Tibial artery (tissue), 4 donors: Measurements from ENCODE around the gene NETO2.
"Not testable (repeated sequence)": the region's sequence is repeated elsewhere in the genome, so short reads cannot be mapped to it uniquely, and the experiment has no call there.

ENCODE experiments used
- DNase-seq, 2 donors: peaks; one replicate each; pipeline ENCODE4 v3.0.0-alpha.2; 2019
- H3K27ac ChIP-seq, 2 donors: fragments of 200-600 bp; sonication (generic) in 1 of 2; 1 replicate in 1 of 2; 2 replicates in 1 of 2; pipeline ENCODE4 v1.5.1; 2018 to 2019; ENCODE audit warnings: mild to moderate bottlenecking in 1 of 2
- H3K27me3 ChIP-seq, 2 donors: fragments of 200-600 bp; sonication (generic) in 1 of 2; one replicate each; pipeline versions ENCODE4 v1.5.1 to v1.6.0; 2016 to 2019
- H3K36me3 ChIP-seq, 3 donors: fragments of 200-600 bp; sonication (generic) in 2 of 3; one replicate each; pipeline ENCODE4 v1.5.1; 2016 to 2019; ENCODE audit warnings: mild to moderate bottlenecking in 2 of 3
- H3K4me1 ChIP-seq, 4 donors: fragments of 200-600 bp; sonication (generic) in 2 of 4; 1 replicate in 3 of 4; 2 replicates in 1 of 4; pipeline ENCODE4 v1.5.1; 2016 to 2019
- H3K4me3 ChIP-seq, 2 donors: fragments of 200-600 bp; sonication (generic) in 1 of 2; 1 replicate in 1 of 2; 2 replicates in 1 of 2; pipeline ENCODE4 v1.5.1; 2018 to 2019; ENCODE audit warnings: mild to moderate bottlenecking in 2 of 2
- H3K9me3 ChIP-seq, 3 donors: fragments of 200-600 bp; sonication (generic) in 1 of 3; one replicate each; pipeline ENCODE4 v1.5.1; 2016 to 2019
- CTCF ChIP-seq, 2 experiments: fragments of 200-600 bp in 1 of 2; fragments of 450-650 bp in 1 of 2; IDR thresholded peaks; one replicate each; pipeline ENCODE4 v1.5.1; 2017 to 2019; ENCODE audit warnings: antibody characterized with exemption in 2 of 2, mild to moderate bottlenecking in 1 of 2, moderate library complexity in 1 of 2
- intact Hi-C: fragments of 100-400 bp; cut with DNase I; formaldehyde crosslinking; loops from one replicate; pipeline ENCODE4 v1.15.0; 2023; ENCODE audit warnings: low total_unique reads

The NETO2 gene

GRCh38 chr16:47059991-47060390, 83.8 kb downstream of the NETO2 start:
- TF ChIP-seq CTCF (IDR thresholded peaks at IDR 0.05) = no peak
- Histone ChIP-seq H3K4me1 (no peaks in the 10 kb centered on the region), H3K36me3 (no peaks in the 10 kb centered on the region), H3K9me3 (no peaks in the 10 kb centered on the region), H3K27me3 (peaks cover 0 to 10% of the 10 kb centered on the region in 2 donors), H3K4me3 (no peak overlapping the region), H3K27ac (no peak overlapping the region)
- peak in 1 of 2 donors; percentile 16 for DNase-seq
- intact Hi-C loops = no loop called here

GRCh38 chr16:47059130-47059529, 84.6 kb downstream of the NETO2 start:
- DNase-seq = peak in 1 of 2 donors; percentile 27
- H3K4me3 ChIP-seq, intact Hi-C loops, H3K36me3 ChIP-seq, H3K4me1 ChIP-seq, H3K9me3 ChIP-seq, H3K27ac ChIP-seq: not testable (repeated sequence)
- peaks cover 0 to 10% of the 10 kb centered on the region in 2 donors for H3K27me3 ChIP-seq

GRCh38 chr16:47058295-47059086, 85.3 kb downstream of the NETO2 start:
- Histone ChIP-seq H3K27me3 (peaks cover 0 to 10% of the 10 kb centered on the region in 2 donors), H3K36me3 (no peaks in the 10 kb centered on the region), H3K27ac (no peak overlapping the region), H3K4me3 (no peak overlapping the region), H3K4me1 (no peaks in the 10 kb centered on the region), H3K9me3 (no peaks in the 10 kb centered on the region)
- no peak for TF ChIP-seq CTCF (IDR thresholded peaks at IDR 0.05)
- DNase-seq = peak in 1 of 2 donors; percentile 28
- intact Hi-C loops = no loop called here

GRCh38 chr16:47057630-47057993, 86.1 kb downstream of the NETO2 start:
- Histone ChIP-seq H3K27me3 (peaks cover 0 to 10% of the 10 kb centered on the region in 2 donors), H3K27ac (no peak overlapping the region), H3K4me3 (no peak overlapping the region), H3K4me1 (no peaks in the 10 kb centered on the region), H3K36me3 (no peaks in the 10 kb centered on the region), H3K9me3 (no peaks in the 10 kb centered on the region)
- intact Hi-C loops = no loop called here
- TF ChIP-seq CTCF (IDR thresholded peaks at IDR 0.05) = no peak
- DNase-seq = peak in 1 of 2 donors; percentile 51

- no peaks in the 10 kb centered on the region for H3K9me3 ChIP-seq
- no peaks in the 10 kb centered on the region for H3K36me3 ChIP-seq
- TF ChIP-seq CTCF (IDR thresholded peaks at IDR 0.05) = no peak
- DNase-seq = no peak
- no peak overlapping the region for H3K4me3 ChIP-seq
- H3K4me1 ChIP-seq = no peaks in the 10 kb centered on the region
- peaks cover 0 to 10% of the 10 kb centered on the region in 2 donors for H3K27me3 ChIP-seq
- no peak overlapping the region for H3K27ac ChIP-seq
- intact Hi-C loops = no loop called here
Observed at GRCh38 chr16:47056688-47057629, 86.8 kb downstream of the NETO2 start.

- H3K27ac ChIP-seq, H3K4me3 ChIP-seq, H3K4me1 ChIP-seq, DNase-seq, H3K9me3 ChIP-seq, H3K27me3 ChIP-seq, H3K36me3 ChIP-seq, intact Hi-C loops: not testable (repeated sequence)
Observed at GRCh38 chr16:47056061-47056460, 87.7 kb downstream of the NETO2 start.
